Astrocyte (in vitro differentiated cells and primary cell): Measurements from ENCODE around the gene SLC44A1.

Source experiments
- EZH2 ChIP-seq: IDR thresholded peaks from 2 replicates; pipeline ENCODE4 v1.6.1; 2012; ENCODE audit warnings: mild to moderate bottlenecking, low read length, inconsistent platforms; ENCODE audit not compliant: insufficient read depth
- TF ChIP-seq, protein P1 (sequence below): IDR thresholded peaks from 2 replicates; pipeline ENCODE4 v1.5.1; 2011; ENCODE audit warnings: low read depth, mild to moderate bottlenecking, inconsistent platforms, low read length, moderate library complexity; ENCODE audit not compliant: insufficient read depth

DNA sequence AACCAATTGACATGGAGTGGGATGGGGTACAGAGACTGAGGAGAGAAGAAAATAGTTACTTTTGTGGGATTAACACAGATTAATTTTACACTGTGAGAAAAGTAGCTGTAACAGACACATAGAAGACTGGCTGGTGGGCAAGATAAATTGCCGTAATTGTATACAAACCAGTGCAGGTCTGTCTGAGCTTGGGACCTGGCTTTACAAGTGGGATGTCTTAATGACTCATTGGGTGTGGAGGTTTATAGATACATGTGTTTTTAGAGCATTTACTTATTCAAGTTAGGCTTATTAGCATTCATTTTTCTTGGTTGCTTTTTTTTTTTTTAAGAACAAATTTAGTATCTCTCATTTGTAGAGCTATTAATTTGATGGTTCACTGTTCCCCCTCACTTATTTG, 37.5 kb downstream of the SLC44A1 start:
- TF ChIP-seq, protein P1, sequence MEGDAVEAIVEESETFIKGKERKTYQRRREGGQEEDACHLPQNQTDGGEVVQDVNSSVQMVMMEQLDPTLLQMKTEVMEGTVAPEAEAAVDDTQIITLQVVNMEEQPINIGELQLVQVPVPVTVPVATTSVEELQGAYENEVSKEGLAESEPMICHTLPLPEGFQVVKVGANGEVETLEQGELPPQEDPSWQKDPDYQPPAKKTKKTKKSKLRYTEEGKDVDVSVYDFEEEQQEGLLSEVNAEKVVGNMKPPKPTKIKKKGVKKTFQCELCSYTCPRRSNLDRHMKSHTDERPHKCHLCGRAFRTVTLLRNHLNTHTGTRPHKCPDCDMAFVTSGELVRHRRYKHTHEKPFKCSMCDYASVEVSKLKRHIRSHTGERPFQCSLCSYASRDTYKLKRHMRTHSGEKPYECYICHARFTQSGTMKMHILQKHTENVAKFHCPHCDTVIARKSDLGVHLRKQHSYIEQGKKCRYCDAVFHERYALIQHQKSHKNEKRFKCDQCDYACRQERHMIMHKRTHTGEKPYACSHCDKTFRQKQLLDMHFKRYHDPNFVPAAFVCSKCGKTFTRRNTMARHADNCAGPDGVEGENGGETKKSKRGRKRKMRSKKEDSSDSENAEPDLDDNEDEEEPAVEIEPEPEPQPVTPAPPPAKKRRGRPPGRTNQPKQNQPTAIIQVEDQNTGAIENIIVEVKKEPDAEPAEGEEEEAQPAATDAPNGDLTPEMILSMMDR = no peak
- no peak for TF ChIP-seq EZH2
